OCI-LY1 (cell line): ENCODE data around the gene MFAP3.

Experiments
- EZH2 ChIP-seq: fragments of 200-600 bp; sonication (generic), shearing (Covaris generic); IDR thresholded peaks from 2 replicates; pipeline ENCODE4 v1.8.0; 2017; ENCODE audit warnings: borderline replicate concordance, mixed run types, mild to moderate bottlenecking, antibody characterized with exemption, low read length, moderate library complexity, mixed read lengths
- TF ChIP-seq, protein P1 (sequence below): fragments of 200-600 bp; sonication (generic), shearing (Covaris generic); IDR thresholded peaks from 2 replicates; pipeline ENCODE4 v1.5.1; 2017; ENCODE audit warnings: mild to moderate bottlenecking, antibody characterized with exemption, low read length, moderate library complexity, mixed read lengths

DNA sequence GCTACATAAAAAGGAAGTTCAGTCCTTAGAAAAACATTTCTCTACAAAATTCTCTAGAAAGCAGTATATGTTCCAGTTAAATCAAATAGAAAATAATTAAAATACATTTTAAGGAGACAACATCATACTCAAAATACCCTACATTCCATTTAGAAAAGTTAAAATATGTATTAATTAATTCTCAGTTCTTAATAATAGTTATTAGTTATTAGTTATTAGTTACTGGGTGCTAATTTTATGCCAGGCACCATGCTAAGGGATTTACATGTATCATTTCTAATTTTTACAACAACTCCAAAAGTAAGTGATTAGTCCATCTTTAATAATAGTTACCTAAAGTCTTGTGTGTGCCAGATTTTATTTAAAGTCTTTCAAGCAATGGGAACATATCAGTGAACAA lies 38.1 kb upstream of the MFAP3 start:
- TF ChIP-seq, protein P1, sequence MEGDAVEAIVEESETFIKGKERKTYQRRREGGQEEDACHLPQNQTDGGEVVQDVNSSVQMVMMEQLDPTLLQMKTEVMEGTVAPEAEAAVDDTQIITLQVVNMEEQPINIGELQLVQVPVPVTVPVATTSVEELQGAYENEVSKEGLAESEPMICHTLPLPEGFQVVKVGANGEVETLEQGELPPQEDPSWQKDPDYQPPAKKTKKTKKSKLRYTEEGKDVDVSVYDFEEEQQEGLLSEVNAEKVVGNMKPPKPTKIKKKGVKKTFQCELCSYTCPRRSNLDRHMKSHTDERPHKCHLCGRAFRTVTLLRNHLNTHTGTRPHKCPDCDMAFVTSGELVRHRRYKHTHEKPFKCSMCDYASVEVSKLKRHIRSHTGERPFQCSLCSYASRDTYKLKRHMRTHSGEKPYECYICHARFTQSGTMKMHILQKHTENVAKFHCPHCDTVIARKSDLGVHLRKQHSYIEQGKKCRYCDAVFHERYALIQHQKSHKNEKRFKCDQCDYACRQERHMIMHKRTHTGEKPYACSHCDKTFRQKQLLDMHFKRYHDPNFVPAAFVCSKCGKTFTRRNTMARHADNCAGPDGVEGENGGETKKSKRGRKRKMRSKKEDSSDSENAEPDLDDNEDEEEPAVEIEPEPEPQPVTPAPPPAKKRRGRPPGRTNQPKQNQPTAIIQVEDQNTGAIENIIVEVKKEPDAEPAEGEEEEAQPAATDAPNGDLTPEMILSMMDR: no peak
- TF ChIP-seq EZH2: no peak
